Mucosa of rectum (tissue), 2 donors: Measurements from ENCODE around the gene TEAD3.

ENCODE experiments used
- H3K27ac ChIP-seq, 2 donors: one replicate each; pipeline ENCODE4 v1.7.0; 2013; ENCODE audit warnings: inconsistent platforms in 2 of 2, low read depth in 2 of 2, low read length in 2 of 2
- H3K27me3 ChIP-seq, 2 donors: one replicate each; pipeline ENCODE4 v1.7.0; 2013; ENCODE audit warnings: low read length in 2 of 2; ENCODE audit not compliant: control insufficient read depth in 2 of 2, insufficient read depth in 2 of 2
- H3K36me3 ChIP-seq, 2 donors: one replicate each; pipeline ENCODE4 v1.7.0; 2013; ENCODE audit warnings: low read length in 2 of 2; ENCODE audit not compliant: control insufficient read depth in 2 of 2, insufficient read depth in 2 of 2
- H3K4me1 ChIP-seq, 2 donors: one replicate each; pipeline ENCODE4 v1.7.0; 2013; ENCODE audit warnings: low read length in 2 of 2, mild to moderate bottlenecking in 1 of 2; ENCODE audit not compliant: control insufficient read depth in 2 of 2, insufficient read depth in 2 of 2
- H3K4me3 ChIP-seq, 2 donors: one replicate each; pipeline ENCODE4 v1.7.0; 2013; ENCODE audit warnings: low read length in 2 of 2
- H3K9ac ChIP-seq, 2 donors: one replicate each; pipeline ENCODE4 v1.7.0; 2013; ENCODE audit warnings: low read length in 2 of 2, low read depth in 1 of 2, mild to moderate bottlenecking in 1 of 2
- H3K9me3 ChIP-seq, 2 donors: one replicate each; pipeline ENCODE4 v1.7.0; 2013; ENCODE audit warnings: low read length in 2 of 2; ENCODE audit not compliant: control insufficient read depth in 2 of 2
- donor health status: healthy.
- donor health status: Normal muscosa, but diverticular disease.

The TEAD3 gene

GRCh38 chr6:35471836-35472345 is 25.0 kb downstream of the TEAD3 start:
- H3K9ac ChIP-seq = no peak overlapping the region
- H3K4me1 ChIP-seq = peaks cover 18 to 21% of the 10 kb centered on the region in 2 donors
- no peaks in the 10 kb centered on the region for H3K27me3 ChIP-seq
- no peak overlapping the region for H3K4me3 ChIP-seq
- H3K27ac ChIP-seq = no peak overlapping the region
- H3K9me3 ChIP-seq = no peaks in the 10 kb centered on the region
- H3K36me3 ChIP-seq = peaks cover 29 to 37% of the 10 kb centered on the region in 2 donors

- H3K27me3 ChIP-seq = no peaks in the 10 kb centered on the region
- no peak overlapping the region for H3K4me3 ChIP-seq
- H3K9ac ChIP-seq = no peak overlapping the region
- H3K9me3 ChIP-seq = no peaks in the 10 kb centered on the region
- no peak overlapping the region for H3K27ac ChIP-seq
- peaks cover 18 to 21% of the 10 kb centered on the region in 2 donors for H3K4me1 ChIP-seq
- H3K36me3 ChIP-seq = peaks cover 29 to 33% of the 10 kb centered on the region in 2 donors
Measured at GRCh38 chr6:35470663-35471120, 26.2 kb downstream of the TEAD3 start.

GRCh38 chr6:35469751-35470662 is 26.9 kb downstream of the TEAD3 start:
- H3K36me3 ChIP-seq = peaks cover 26 to 31% of the 10 kb centered on the region in 2 donors
- H3K4me1 ChIP-seq = peaks cover 18 to 21% of the 10 kb centered on the region in 2 donors
- H3K27me3 ChIP-seq = no peaks in the 10 kb centered on the region
- peak overlapping the region; percentile 76 to 88 for H3K4me3 ChIP-seq
- H3K9me3 ChIP-seq = no peaks in the 10 kb centered on the region
- H3K27ac ChIP-seq = peak overlapping the region; percentile 29 to 89
- peak overlapping the region; percentile 85 to 95 for H3K9ac ChIP-seq

- no peaks in the 10 kb centered on the region for H3K27me3 ChIP-seq
- peak overlapping the region; percentile 76 to 88 for H3K4me3 ChIP-seq
- peak overlapping the region; percentile 89 to 91 for H3K27ac ChIP-seq
- H3K36me3 ChIP-seq = peaks cover 23 to 27% of the 10 kb centered on the region in 2 donors
- H3K9ac ChIP-seq = peak overlapping the region; percentile 85 to 95
- peaks cover 18 to 21% of the 10 kb centered on the region in 2 donors for H3K4me1 ChIP-seq
- no peaks in the 10 kb centered on the region for H3K9me3 ChIP-seq
Measured at GRCh38 chr6:35468980-35469750, 27.7 kb downstream of the TEAD3 start.

- no peaks in the 10 kb centered on the region for H3K9me3 ChIP-seq
- peak within 1 kb of the TSS; percentile 85 to 95 for H3K9ac ChIP-seq
- peak within 1 kb of the TSS; percentile 89 to 91 for H3K27ac ChIP-seq
- H3K4me1 ChIP-seq = peaks cover 18 to 21% of the 10 kb centered on the region in 2 donors
- no peaks in the 10 kb centered on the region for H3K27me3 ChIP-seq
- H3K4me3 ChIP-seq = peak within 1 kb of the TSS; percentile 76 to 88
- H3K36me3 ChIP-seq = peaks cover 23 to 27% of the 10 kb centered on the region in 2 donors
Measured at GRCh38 chr6:35468181-35468979, 28.5 kb downstream of the TEAD3 start, which contains the start of gene RPL10A. Gene RPL10A (plus strand): TSS chr6:35468401. CDS start chr6:35468435, 34 bp downstream.

GRCh38 chr6:35465646-35466045 is 31.2 kb downstream of the TEAD3 start:
- Histone ChIP-seq H3K9ac (no peak overlapping the region), H3K4me1 (peaks cover 13 to 20% of the 10 kb centered on the region in 2 donors), H3K4me3 (no peak overlapping the region), H3K27me3 (no peaks in the 10 kb centered on the region), H3K36me3 (peaks cover 10 to 13% of the 10 kb centered on the region in 2 donors), H3K9me3 (no peaks in the 10 kb centered on the region), H3K27ac (no peak overlapping the region)

- no peak overlapping the region for H3K4me3 ChIP-seq
- no peaks in the 10 kb centered on the region for H3K9me3 ChIP-seq
- H3K9ac ChIP-seq = no peak overlapping the region
- no peak overlapping the region for H3K27ac ChIP-seq
- H3K36me3 ChIP-seq = peaks cover under 1 to 10% of the 10 kb centered on the region in 2 donors
- H3K27me3 ChIP-seq = no peaks in the 10 kb centered on the region
- H3K4me1 ChIP-seq = peaks cover 6 to 7% of the 10 kb centered on the region in 2 donors
Measured at GRCh38 chr6:35463292-35463691, 33.6 kb downstream of the TEAD3 start.

- Histone ChIP-seq H3K36me3 (peaks cover 7 to 14% of the 10 kb centered on the region in 2 donors), H3K27ac (no peak overlapping the region), H3K4me3 (no peak overlapping the region), H3K9me3 (no peaks in the 10 kb centered on the region), H3K4me1 (no peaks in the 10 kb centered on the region), H3K27me3 (no peaks in the 10 kb centered on the region), H3K9ac (no peak overlapping the region)
Measured at GRCh38 chr6:35461270-35461669, 35.6 kb downstream of the TEAD3 start.

GRCh38 chr6:35457907-35458306 is 39.0 kb downstream of the TEAD3 start:
- H3K4me1 ChIP-seq = peaks cover 2 to 5% of the 10 kb centered on the region in 2 donors
- no peaks in the 10 kb centered on the region for H3K27me3 ChIP-seq
- no peak overlapping the region for H3K4me3 ChIP-seq
- no peak overlapping the region for H3K27ac ChIP-seq
- H3K36me3 ChIP-seq = peaks cover 7 to 19% of the 10 kb centered on the region in 2 donors
- no peak overlapping the region for H3K9ac ChIP-seq
- no peaks in the 10 kb centered on the region for H3K9me3 ChIP-seq
